Stomach (tissue), 9 donors: Measurements from ENCODE around the gene NAT16. TPM values are rescaled to one million over a fixed set of nuclear protein-coding genes. Genes with fewer than 3 reads are reported as not detected.

Source experiments
- DNase-seq, 2 donors: peaks; one replicate each; pipeline versions ENCODE4 v3.0.0 to v3.0.0-alpha.2; 2013 to 2019
- H3K27ac ChIP-seq, 5 donors: fragments of 200-600 bp in 4 of 5; sonication (generic) in 4 of 5; one replicate each; pipeline ENCODE4 v1.5.1; 2013 to 2019; ENCODE audit warnings: mild to moderate bottlenecking in 1 of 5, moderate library complexity in 1 of 5
- H3K27me3 ChIP-seq, 3 donors: fragments of 200-600 bp; sonication (generic); one replicate each; pipeline ENCODE4 v1.5.1; 2017 to 2019; ENCODE audit warnings: mixed run types in 1 of 3
- H3K36me3 ChIP-seq, 4 donors: fragments of 200-600 bp; sonication (generic); 1 replicate in 3 of 4; 2 replicates in 1 of 4; pipeline ENCODE4 v1.5.1; 2016 to 2019
- H3K4me1 ChIP-seq, 4 donors: fragments of 200-600 bp; sonication (generic); one replicate each; pipeline ENCODE4 v1.5.1; 2016 to 2019
- H3K4me3 ChIP-seq, 4 donors: fragments of 200-600 bp; sonication (generic) in 3 of 4; one replicate each; pipeline ENCODE4 v1.5.1; 2016 to 2019; ENCODE audit warnings: mild to moderate bottlenecking in 1 of 4
- H3K9me3 ChIP-seq, 4 donors: fragments of 200-600 bp; sonication (generic); one replicate each; pipeline ENCODE4 v1.5.1; 2016 to 2019
- CTCF ChIP-seq, 7 experiments: fragments of 450-650 bp in 4 of 7; fragments of 200-600 bp in 3 of 7; sonication (generic) in 3 of 7; IDR thresholded peaks; one replicate each; pipeline ENCODE4 v1.5.1; 2016 to 2019; ENCODE audit warnings: antibody characterized with exemption in 7 of 7, control low read depth in 2 of 7, mild to moderate bottlenecking in 1 of 7
- EP300 ChIP-seq: sonication (generic); formaldehyde crosslinking; IDR thresholded peaks from one replicate; pipeline ENCODE4 v1.6.1; 2017; ENCODE audit warnings: antibody characterized with exemption
- POLR2A ChIP-seq, 4 donors: fragments of 450-650 bp; IDR thresholded peaks; one replicate each; pipeline ENCODE4 v1.6.1; 2016; ENCODE audit warnings: antibody characterized with exemption in 4 of 4, control low read depth in 2 of 4, mild to moderate bottlenecking in 1 of 4, moderate library complexity in 1 of 4
- POLR2AphosphoS5 ChIP-seq, 3 donors: sonication (generic); formaldehyde crosslinking; IDR thresholded peaks; one replicate each; pipeline ENCODE4 v1.6.1; 2016; ENCODE audit warnings: antibody characterized with exemption in 3 of 3
- WGBS, 5 donors: extraction: QIAGEN DNeasy Blood & Tissue Kit in 3 of 5; methylation state at CpG; one replicate each; pipeline versions ENCODE4 v1.1.5 to v1.1.7; 2013 to 2018; 5-methylcytosine and 5-hydroxymethylcytosine counted together
- intact Hi-C: fragments of 100-400 bp; cut with DNase I; formaldehyde crosslinking; loops from one replicate; pipeline ENCODE4 v1.15.1; 2023; ENCODE audit warnings: low total_unique reads
- polyA plus RNA-seq, 3 donors: library from polyadenylated mRNA; stranded (reverse); fragments of 200-250 nt; gene quantifications; one replicate each; pipeline ENCODE4 v1.2.3, GENCODE V29; 2013
- total RNA-seq, 5 donors: library from RNA; depleted of rRNA; stranded (reverse); fragments of >200 nt; gene quantifications; one replicate each; pipeline versions ENCODE4 v1.1.0 to v1.2.3, GENCODE V29; 2014 to 2016
- donor health status: healthy with polysubstance abuse.
- donor health status: Bipolar disorder and iron deficiency.
- donor health status: healthy.

Gene NAT16
- total and polyA plus RNA-seq, 8 donors: 0.05 TPM; not detected in 7

- TF ChIP-seq POLR2A (IDR thresholded peaks at IDR 0.05): no peak
- no peak for TF ChIP-seq CTCF (IDR thresholded peaks at IDR 0.05)
- TF ChIP-seq EP300: no peak
- TF ChIP-seq POLR2AphosphoS5 (IDR thresholded peaks at IDR 0.05): no peak
- H3K27me3 ChIP-seq: peaks cover 0 to 23% (median 0%) of the 10 kb centered on the region in 3 donors
- peaks cover 25 to 45% (median 29%) of the 10 kb centered on the region in 4 donors for H3K4me1 ChIP-seq
- peak overlapping the region; percentile 8 to 37 (median 31) for H3K4me3 ChIP-seq
- H3K36me3 ChIP-seq: peaks cover 0 to 12% (median 2%) of the 10 kb centered on the region in 4 donors
- intact Hi-C loops: no loop called here
- H3K27ac ChIP-seq: peak overlapping the region in 4 of 5 donors; percentile 38 to 81 (median 71)
- DNase-seq: no peak
- WGBS, 5 donors: 68 to 75% (median 74%) methylated on average over 3 of the region's 3 CpGs
- H3K9me3 ChIP-seq: no peaks in the 10 kb centered on the region
Measured at GRCh38 chr7:101127460-101128039, 52.5 kb downstream of the NAT16 start.

GRCh38 chr7:101126651-101127459 is 53.2 kb downstream of the NAT16 start, which contains the start of gene SERPINE1:
Gene SERPINE1 (plus strand): TSS chr7:101127104. CDS start chr7:101128394, 1,290 bp downstream.
- Histone ChIP-seq H3K4me1 (peaks cover 30 to 52% (median 34%) of the 10 kb centered on the region in 4 donors), H3K27ac (peak within 1 kb of the TSS; percentile 30 to 81 (median 70)), H3K27me3 (peaks cover 0 to 23% (median 0%) of the 10 kb centered on the region in 3 donors), H3K36me3 (peaks cover 0 to 12% (median 1%) of the 10 kb centered on the region in 4 donors), H3K9me3 (no peaks in the 10 kb centered on the region), H3K4me3 (peak within 1 kb of the TSS; percentile 8 to 37 (median 31))
- intact Hi-C loops: no loop called here
- 2 to 5% (median 3%) methylated on average over 20 to 22 of the region's 22 CpGs for WGBS, 5 donors
- DNase-seq: peak; percentile 58 to 95
- TF ChIP-seq POLR2AphosphoS5 (IDR thresholded peaks at IDR 0.05) (peak; percentile 32 to 91 (median 59)), EP300 (no peak)

DNA sequence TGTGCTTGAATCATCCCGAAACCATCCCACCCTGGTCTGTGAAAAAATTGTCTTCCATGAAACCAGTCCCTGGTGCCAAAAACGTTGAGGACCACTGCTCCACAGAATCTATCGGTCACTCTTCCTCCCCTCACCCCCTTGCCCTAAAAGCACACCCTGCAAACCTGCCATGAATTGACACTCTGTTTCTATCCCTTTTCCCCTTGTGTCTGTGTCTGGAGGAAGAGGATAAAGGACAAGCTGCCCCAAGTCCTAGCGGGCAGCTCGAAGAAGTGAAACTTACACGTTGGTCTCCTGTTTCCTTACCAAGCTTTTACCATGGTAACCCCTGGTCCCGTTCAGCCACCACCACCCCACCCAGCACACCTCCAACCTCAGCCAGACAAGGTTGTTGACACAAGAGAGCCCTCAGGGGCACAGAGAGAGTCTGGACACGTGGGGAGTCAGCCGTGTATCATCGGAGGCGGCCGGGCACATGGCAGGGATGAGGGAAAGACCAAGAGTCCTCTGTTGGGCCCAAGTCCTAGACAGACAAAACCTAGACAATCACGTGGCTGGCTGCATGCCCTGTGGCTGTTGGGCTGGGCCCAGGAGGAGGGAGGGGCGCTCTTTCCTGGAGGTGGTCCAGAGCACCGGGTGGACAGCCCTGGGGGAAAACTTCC is 54.0 kb downstream of the NAT16 start:
- no peak for TF ChIP-seq CTCF (IDR thresholded peaks at IDR 0.05)
- TF ChIP-seq POLR2AphosphoS5 (IDR thresholded peaks at IDR 0.05): no peak
- TF ChIP-seq POLR2A (IDR thresholded peaks at IDR 0.05): no peak
- TF ChIP-seq EP300: no peak
- Histone ChIP-seq H3K27me3 (peaks cover 0 to 28% (median 0%) of the 10 kb centered on the region in 3 donors), H3K4me3 (peak overlapping the region in 2 of 4 donors; percentile 13 to 37), H3K36me3 (peaks cover 0 to 10% (median 0%) of the 10 kb centered on the region in 4 donors), H3K4me1 (peaks cover 30 to 55% (median 35%) of the 10 kb centered on the region in 4 donors), H3K27ac (peak overlapping the region; percentile 30 to 81 (median 70)), H3K9me3 (no peaks in the 10 kb centered on the region)
- 20 to 30% (median 25%) methylated on average over 15 of the region's 15 CpGs for WGBS, 5 donors
- intact Hi-C loops: no loop called here
- peak; percentile 27 to 73 for DNase-seq

DNA sequence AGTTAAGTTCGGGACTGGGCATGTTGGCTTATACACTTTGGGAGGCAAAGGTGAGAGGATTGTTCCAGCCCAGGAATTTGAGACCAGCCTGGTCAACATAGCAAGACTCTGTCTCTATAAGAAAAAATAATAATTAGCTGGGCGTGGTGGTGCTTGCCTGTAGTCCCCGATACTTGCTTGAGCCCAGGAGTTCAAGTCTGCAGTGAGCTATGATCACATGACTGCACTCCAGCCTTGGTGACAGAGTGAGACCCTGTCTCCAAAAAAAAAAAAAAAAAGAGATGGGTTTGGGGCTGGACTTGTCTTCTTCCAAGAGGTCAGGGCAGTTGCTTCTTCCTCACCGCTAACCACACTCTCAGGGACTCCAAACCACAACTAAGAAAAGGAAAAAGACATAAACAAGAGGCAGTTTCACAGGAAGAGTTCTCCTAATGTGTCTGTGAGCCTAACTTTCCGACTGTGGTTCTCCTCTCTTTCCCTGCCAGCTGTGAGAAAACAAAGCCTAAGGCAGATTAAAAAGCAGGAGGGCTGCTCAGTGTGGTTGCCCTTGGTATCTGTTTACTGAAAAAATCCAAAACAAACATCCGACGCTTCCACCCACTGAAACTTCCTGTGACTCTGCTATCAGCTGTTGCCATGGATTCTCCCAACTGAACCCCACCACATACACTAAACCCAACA is 55.6 kb downstream of the NAT16 start:
- peaks cover 0 to 29% (median 0%) of the 10 kb centered on the region in 3 donors for H3K27me3 ChIP-seq
- 23 to 47% (median 29%) methylated on average over 7 of the region's 7 CpGs for WGBS, 5 donors
- intact Hi-C loops: no loop called here
- peaks cover 30 to 55% (median 35%) of the 10 kb centered on the region in 4 donors for H3K4me1 ChIP-seq
- TF ChIP-seq POLR2AphosphoS5 (IDR thresholded peaks at IDR 0.05) (peak in 1 of 3 donors; percentile 16), EP300 (no peak), CTCF (IDR thresholded peaks at IDR 0.05) (no peak)
- H3K9me3 ChIP-seq: no peaks in the 10 kb centered on the region
- peak in 1 of 2 donors; percentile 73 for DNase-seq
- H3K36me3 ChIP-seq: no peaks in the 10 kb centered on the region
- H3K27ac ChIP-seq: peak overlapping the region in 4 of 5 donors; percentile 54 to 81 (median 58)
- no peak overlapping the region for H3K4me3 ChIP-seq
